NCI-H82 (cell line): ENCODE results near the gene CCT6B.
"Not testable (repeated sequence)": the region's sequence is repeated elsewhere in the genome, so short reads cannot be mapped to it uniquely, and the experiment has no call there.

Source experiments
- DNase-seq: peaks from one replicate; lab custom pipeline; 2025; lab: John Stamatoyannopoulos, UW

Gene CCT6B

DNA sequence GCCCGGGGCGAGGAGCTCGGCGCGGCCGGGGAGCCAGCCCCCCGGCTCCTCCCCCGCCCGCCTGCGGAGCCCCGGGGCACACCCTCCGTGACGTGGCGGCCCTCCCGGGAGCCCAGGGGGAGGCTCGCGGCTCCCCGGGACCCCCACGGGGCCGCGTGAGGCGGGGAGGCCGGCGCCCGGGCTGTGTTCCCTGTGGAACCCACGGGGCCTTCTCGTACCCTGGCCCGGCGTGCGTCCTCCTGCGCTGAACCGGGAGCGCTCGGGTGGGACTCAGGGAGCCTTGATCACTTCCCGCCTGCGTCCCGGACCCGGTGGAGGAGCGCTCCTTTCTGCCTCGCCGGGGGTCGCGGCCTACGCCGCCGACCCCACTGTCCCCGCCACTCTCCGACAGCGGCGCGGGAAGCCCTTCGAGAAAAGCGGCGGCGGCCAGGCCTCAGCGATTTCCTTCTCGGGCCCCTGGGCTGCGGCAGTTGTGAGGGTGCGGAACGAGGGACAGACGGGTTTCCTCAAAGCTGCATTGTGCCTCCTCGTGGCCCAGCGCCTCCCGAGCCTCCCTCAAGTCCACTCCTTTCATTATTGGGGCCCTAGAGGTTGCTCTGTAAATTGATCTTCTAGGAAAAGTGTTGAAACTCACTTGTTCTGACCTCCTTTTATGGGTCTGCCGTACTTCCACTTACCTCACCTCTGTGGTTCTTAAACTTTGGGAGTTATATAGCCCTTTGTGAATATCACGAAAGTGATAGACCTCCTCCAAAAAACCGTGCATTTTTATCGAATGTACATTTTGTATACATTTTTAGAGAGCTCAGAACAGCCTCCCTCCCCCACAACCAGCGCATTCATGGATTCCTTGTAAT lies 19.6 kb upstream of the CCT6B start:
- peak; percentile 85 for DNase-seq

- peak; percentile 97 for DNase-seq
Observed at GRCh38 chr17:34980353-34980680, 19.1 kb upstream of the CCT6B start, which contains the start of gene LIG3. LIG3 (plus strand) TSS chr17:34980512; CDS start chr17:34983006, 2,494 bp downstream.

DNA sequence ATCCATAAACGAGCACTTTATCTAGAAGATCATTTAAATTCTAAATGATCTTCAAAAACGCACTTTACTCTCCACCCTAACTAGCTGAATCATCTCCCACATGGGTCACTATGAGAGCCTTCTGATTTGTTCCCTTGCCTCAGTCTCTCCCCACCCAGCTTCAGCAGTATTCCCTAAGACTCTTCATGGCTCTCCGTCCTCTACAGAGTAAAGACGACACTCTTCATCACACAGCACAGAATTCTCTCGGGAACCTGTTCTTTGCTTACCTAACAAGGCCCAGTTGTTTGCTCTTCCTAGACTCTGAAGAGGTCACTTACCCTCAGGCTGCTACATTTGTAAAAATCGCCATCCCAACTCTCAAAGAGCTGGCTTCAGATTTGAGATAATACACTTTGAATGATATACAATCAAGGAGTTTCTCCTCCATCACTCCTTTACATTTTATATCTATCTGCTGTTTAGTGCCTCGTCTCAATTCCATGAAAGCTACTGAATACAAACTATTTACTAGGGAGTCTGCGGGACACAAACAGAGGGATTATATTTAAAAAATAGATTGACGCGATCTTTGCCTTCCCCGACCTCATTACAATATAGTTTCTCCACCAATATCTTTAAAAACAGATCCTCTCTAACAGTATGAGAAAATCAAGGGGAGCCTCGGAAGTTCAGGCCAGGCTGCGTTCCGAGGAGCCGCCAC lies 18.5 kb upstream of the CCT6B start:
- peak; percentile 23 for DNase-seq

- no peak for DNase-seq
Observed at GRCh38 chr17:34979153-34979552, 17.9 kb upstream of the CCT6B start.

GRCh38 chr17:34974794-34975785 lies 13.8 kb upstream of the CCT6B start:
- DNase-seq = peak; percentile 49

- no peak for DNase-seq
Observed at GRCh38 chr17:34974179-34974578, 12.9 kb upstream of the CCT6B start.

DNA sequence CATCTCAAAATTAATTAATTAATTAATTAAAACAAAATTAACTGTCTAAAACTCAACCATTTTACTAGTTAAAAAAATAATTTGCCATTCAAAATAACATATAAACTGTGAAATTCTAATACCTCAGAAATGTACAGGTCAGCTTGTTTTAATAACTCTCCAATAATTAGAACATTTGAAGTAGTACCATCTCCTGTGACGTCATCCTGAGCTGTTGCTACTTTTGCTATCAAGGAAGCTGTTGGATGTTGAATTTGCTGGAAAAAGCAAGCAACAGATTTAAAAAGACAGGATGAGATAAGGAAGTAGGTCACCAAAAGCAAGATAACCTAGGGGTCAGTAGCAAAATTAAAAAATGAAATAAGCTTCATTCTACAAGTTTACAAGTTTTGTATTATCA lies 2.8 kb downstream of the CCT6B start:
- DNase-seq = no peak

DNA sequence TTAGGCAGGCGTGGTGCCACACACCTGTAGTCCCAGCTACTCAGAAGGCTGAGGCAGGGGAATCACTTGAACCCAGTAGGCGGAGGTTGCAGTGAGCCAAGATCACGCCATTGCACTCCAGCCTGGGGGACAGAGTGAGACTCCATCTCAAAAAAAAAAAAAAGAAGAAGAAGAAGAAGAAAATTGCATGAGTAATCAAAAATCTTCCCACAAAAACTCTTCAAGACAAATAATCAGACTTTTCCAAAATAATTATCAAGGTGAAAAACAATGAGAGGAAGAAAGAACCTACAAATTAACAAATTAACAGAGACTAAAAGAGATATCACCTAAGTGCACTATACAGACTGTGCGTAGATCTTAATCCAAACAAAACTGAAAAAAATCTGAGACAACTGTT lies 10.5 kb downstream of the CCT6B start:
- not testable (repeated sequence) for DNase-seq

DNA sequence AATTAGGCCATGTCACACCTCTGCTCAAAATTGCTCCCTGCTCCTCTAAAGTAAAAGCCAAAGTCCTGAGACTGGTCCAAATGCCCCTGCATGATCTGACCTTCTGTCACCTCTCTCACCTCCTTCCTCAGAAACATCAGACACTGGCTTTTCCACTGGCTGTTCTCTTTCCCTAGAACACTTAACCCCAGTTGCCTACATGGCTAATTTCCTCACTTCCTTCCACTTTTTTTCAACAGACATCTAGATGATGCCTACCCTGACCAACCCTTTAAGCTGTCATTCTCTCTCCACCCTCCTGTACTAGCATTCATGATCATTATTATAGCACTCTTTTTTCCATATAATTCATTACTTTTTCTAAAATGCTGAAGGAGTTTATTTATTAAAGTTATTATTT lies 31.0 kb downstream of the CCT6B start:
- no peak for DNase-seq

DNA sequence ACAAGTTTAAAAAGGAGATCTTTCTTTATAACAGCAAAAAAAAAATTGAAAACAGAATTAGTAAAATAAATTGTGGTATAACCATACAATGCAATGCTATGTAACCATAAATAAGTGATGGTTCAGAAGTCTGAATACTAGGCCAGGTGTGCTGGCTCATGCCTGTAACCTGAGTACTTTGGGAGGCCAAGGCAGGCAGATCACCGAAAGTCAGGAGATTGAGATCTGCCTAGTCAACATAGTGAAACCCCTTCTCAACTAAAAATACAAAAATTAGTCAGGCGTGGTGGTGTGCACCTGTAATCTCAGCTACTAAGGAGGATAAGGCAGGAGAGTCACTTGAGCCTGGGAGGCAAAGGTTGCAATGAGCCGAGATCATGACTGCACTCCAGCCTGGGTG lies 34.6 kb downstream of the CCT6B start:
- DNase-seq = no peak

DNA sequence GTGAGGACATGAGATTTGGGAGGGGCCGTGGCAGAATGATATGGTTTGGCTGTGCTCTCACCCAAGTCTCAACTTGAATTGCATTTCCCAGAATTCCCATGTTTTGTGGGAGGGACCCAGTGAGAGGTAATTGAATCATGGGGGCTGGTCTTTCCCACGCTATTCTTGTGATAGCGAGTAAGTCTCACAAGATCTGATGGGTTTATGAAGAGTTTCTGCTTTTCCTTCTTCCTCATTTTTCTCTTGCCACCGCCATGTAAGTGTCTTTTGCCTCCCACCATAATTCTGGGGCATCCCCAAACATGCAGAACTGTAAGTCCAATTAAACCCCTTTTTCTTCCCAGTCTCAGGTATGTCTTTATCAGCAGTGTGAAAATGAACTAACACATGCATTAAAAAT lies 40.6 kb downstream of the CCT6B start:
- DNase-seq = no peak

GRCh38 chr17:34917381-34917780 lies 43.9 kb downstream of the CCT6B start:
- no peak for DNase-seq

DNA sequence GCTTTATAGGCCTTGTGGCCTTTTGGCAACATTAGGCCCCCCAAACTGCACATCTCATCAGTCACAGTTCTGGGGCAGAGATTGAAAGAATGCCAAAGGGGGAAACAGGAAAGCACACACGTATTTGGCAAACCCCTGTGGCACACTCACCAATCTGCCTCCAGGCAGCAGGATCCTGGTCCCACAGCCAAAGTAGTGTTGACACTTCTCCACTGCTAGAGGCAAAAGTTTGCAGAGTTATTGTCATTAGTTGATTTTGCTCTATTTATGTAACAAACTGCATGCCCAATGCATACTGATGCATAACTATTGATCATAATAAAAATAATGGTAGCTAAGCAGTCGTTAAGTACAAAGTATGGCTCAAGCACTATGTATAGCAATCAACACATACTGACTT lies 45.1 kb downstream of the CCT6B start:
- no peak for DNase-seq

GRCh38 chr17:34913001-34913400 lies 48.3 kb downstream of the CCT6B start:
- no peak for DNase-seq

DNA sequence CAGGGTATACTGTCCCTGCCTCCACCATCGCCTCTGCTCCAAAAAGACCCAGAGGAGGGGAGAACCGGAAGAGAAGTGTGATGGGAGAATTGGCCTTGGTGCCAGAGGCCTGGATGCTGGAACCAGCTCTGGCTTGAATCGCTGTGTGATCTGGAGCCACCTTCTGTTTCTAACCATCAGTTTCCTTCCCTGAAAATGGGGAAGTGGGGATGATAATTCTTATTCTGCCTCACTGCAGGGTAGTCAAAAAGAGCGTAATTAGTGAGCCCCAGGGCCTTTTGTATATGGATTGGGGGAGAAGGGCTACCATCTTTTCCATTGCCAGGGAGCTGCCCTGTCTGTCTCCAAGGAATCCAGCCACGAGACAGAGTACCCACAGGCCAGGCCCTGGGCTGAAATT lies 52.2 kb downstream of the CCT6B start:
- DNase-seq = no peak

DNA sequence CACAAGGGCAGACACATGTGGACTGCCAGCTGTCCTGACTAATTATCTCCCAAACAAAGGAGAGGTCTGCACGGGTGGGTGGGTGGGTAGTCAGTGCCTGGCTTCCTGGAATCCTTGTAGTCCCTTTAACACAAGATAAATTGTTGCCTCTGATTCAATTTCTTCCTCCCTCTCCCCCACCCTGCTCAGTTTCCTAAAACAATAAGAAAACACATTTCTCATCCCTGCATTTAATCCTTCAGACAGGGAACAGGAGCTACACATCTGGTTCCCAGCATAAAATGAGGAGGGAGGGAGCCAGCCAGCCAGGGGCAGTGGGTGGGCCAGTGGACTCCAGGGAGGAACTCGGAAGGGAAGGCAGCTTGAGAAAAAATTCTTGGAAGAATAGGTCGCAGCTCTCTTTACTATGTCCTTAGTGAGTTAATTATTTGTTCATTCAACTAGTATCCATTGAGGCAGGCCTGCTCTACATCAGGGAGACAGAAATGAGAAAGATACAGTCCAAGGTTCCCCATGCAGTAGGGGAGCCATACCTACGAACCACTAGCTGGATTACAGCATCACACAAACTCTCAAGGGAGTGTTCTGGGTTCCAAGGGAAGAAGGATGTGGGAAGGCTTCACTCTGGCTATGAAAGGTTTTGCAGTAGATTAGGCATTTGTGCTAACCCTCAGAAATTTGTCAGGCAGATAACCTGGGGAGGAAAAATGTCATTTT lies 58.3 kb downstream of the CCT6B start:
- DNase-seq = peak; percentile 71

DNA sequence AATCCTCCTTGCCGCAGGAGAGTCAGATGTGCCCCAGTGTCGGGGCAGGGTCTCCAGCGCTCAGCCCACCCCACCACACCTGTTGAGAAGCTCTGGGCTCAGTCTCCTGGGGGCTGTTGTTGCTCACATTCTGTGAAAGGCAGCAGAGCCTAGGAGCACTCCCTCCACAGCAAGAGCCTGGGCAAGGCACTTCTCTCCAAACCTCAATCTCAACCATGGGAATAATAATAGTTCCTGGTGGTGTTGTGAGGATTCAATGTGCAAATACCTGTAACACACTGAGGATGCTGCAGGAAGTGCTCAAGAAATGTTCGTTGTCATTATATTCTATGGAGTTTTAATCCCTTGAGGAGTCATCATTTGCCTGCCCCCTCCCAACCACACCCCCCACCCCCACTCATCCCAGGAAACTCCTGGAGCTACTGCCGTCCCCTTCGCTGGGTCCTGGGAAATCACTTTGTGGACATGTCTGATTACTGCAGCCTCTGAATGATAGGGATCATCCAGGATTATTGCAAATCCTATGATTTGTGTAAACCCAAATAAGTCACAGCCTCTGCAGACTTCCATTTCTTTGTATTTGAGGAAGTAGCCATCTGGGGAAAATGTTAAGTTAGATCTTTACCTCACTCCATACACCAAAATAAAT lies 61.5 kb downstream of the CCT6B start:
- DNase-seq = peak; percentile 94

DNA sequence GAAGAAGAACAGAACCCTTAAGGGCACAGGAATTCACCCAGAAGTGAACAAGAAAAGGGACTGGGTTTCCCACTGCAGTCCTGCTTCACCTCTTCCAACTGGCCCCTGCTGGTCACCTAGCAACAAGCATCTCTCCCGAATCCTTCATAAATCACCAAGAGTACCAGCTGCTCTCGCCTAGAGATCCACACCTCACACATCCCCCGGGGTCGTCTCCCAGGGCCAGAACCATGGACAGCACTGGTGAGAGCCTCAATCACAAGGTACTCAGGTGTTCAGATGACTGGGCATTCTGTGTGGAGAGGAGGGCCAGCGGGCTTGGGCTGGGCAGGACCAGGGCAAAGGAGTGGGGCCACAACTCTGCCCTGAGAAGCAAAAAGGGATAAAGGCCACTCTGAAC lies 65.9 kb downstream of the CCT6B start:
- DNase-seq = peak; percentile 34

GRCh38 chr17:34894964-34895363 lies 66.3 kb downstream of the CCT6B start:
- DNase-seq = no peak

DNA sequence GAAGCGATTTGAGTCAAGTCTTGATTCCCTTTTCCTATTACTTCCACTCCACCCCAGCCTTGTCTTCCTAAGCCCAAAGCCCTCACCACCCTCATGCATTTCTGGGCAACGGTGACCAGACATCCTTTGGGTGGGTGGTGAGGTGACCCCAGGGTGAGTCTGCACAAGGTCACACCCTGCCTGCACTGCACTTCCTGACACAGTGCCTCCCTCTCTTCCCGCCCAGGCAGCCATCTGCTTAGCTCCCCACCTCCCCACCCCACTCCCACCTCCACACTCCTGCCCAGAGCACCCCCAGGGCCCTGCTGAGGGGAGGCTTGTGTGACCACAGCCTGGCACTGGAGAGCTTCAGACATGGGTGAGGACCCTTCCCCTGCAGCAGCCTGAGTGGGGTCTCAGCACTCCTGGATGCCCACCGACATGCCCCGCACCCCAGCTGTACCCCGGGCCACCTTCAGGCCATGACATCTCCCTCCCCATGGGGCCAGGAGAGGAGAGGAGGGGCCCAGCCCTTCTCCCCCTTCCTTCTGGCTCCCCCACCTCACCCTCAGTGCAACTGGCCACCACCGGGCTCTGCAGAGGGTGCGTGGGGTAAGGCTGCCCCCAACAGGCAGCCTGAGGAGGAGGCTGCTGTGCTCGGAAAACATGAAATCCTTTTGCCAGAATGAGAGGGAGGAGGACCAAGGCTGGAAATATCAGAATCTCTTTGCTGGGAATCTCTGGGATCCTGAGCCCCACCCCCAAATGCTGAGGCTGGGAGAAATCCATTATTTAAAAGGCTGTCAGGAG lies 68.6 kb downstream of the CCT6B start:
- peak; percentile 84 for DNase-seq
